ENCODE measurements around the gene FZD7.
A peak's percentile ranks its signal among the peaks of the same experiment; 100 is the strongest.

FZD7 gene

DNA sequence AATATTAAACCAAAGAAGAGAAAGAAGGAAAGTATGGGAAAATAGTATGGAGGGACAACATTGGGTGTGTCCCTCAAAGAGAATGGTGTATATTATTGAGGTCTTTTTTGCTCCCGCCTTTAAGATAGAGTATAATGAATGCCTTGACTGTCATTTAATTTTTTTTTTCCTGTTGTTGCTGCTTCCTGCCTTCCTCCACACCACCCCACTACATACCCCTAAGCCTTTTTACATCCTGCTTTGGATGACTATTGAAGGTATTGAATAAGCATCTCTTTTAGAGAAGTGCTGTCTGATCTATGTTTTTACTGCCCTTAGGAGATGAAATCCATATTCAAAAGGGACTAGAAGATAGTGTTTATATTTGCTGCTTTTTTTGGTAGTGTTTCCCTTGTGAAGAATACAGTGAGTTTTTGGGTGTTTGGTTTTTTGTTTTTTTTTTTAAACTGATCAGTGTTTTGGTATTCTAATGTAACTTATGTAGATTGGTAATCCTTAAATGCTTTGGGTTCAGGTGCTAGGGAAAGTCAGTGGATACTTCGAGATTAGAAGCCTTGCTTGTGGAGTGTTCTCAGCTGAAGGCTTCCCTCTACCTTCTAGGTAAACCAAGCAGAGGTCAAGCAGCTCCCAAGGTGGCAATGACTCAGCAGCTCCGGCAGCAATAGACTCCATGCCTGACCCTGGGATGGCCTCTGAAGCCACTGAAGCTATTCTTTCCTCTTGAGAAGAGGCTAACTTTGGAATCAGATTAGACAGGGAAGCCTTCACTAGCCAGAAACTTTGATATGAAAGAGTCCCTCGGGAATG lies 5.0 kb downstream of the FZD7 start:
- peak; percentile 47 for DNase-seq (ENCODE audit: low spot score)

DNA sequence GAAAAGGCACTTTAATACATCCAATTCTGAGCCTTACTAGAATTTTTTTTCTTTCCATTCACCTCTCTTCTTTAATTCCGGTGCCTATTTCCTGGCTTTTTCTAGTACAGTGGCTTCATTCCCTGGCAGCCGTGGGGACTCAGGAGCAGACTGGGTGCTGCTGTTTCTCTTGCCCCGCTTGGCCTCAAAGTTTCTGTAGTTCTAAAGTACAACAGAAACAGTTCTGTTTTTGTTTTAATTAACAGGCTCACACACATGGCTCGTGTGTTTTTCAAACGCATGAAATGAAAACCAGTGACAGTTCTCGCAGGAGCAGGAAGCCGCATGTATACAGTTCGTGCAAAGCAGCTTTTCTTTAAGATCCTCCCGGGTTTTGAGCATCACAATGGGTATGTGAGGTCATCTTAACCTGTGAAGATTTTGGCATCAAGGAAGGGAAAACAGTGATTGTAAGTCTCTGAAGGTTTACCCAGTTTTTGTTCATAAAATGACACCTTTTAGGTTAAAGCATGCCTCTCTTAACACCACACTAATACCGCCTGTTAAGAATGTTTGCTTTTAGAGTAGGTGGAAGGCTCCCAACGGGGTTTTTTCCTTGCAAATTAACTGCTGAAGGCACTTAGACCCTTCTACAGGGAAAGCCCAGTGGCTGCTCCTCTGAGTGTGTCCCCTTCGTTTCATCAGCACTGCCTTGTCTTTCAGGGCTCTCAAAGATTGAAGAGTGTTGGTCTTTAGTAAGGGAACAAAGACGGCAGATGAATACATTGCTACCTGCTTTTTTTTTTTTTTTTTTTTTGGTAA lies 5.8 kb downstream of the FZD7 start:
- no peak for DNase-seq (ENCODE audit: low spot score)

DNA sequence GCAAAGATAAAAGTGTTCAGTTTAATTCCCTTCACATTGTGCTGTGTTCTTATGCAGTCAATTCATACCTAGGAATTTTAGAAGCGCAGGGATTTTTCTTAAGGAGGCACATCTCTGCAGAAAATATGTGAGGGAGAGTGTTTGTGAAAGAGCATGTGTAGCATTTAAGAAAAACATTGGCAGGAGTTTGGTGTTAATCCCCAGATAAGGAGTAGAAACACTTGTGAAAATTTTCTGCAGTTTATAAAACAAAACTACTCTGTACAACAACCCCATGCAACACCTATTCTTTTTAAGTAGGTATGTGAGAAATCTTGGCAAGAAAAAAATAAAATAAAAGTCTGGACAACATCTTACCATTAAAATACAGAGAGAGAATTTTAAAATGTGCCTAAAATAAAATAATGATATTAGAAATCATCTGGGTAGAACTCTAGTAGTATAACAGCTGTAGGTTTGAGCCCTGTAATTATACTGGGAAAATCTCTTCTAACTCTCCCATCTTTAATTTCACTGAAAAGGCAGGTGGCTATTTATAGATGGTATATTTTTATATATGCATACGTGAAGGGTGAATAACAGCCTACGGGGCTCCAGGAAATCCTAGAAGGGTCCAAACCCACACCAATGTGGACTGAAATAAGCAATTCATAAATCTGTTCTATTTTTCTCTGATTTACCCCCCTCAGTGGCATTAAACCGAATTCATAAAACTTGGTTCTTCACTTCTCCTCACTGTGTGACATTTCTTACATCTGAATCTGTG lies 6.6 kb downstream of the FZD7 start:
- no peak for DNase-seq (ENCODE audit: low spot score)

DNA sequence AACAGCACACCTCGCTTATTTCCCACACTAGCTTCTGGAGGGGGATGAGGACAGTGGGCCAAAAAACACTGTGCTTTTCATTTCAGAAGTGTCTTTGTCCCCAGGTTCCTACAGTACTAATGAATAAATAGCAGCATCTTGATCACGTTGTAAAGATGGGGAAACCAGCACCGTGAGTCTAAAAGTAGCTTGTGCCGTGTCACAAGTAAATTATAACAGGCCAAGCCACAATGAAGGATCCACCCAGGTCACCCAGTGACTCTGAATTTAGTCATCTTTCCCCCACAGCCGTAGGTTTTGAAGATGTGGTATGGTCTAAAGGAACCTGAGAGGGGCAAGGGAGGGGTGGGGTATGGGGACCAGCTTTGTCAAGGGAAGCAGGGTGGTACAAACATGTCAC lies 8.8 kb downstream of the FZD7 start:
- DNase-seq (ENCODE audit: low spot score) = no peak

DNA sequence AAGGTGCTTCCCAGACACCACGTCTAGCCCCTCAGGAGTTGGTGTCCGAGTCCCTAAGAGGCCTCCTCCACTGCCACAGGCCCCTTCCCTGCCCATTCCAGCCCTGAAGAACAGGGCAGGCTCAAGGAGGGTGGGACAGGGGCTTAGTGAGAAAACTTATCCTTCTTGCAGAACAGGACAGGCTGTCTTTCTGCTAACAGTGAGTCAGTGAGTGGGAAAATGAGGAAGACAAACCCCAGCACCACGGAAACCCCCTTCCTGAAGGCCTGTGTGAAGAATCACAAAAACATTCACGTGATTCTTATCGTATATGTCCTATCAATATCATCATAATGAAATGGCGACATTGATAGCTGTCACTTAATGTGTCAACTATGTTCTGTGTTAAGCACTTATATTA lies 9.8 kb downstream of the FZD7 start:
- DNase-seq (ENCODE audit: low spot score) = no peak

DNA sequence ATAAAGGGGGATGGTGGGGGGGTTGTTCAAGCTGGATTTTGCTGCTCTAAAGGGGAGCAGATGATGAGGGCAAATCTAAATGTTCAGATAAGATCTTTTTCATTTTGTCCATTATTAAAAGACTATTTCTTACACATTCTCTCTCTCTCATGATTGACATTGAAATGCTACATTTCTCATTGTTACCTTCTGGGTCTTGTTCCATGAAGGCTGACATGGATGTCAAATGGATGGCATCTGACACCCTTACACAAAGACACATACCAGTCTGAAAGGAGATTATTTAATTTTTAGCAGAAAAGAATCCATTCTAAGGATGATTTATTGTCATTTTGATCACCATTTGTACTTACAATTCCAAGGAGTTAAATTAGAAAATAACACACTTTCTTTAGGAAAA lies 11.1 kb downstream of the FZD7 start:
- DNase-seq (ENCODE audit: low spot score) = no peak

DNA sequence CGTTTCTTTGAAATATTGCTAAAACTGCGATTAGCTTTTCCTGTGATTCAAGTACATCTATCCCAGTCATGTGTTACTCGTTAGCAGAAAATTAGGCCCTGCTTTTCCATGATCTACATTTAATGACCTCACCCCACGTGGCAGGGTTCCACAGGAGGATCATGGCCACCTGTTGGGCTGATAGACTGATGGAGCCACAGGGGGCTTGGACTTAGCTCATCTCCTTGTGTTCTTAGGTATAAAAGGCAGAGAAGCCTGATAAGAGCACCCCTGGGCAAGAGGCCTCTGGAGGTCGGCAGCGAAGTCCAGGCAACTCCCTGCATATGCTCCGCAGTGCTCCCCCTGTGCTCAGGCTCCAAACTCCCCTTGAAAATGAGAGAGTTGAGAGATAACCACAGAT lies 12.9 kb downstream of the FZD7 start:
- no peak for DNase-seq (ENCODE audit: low spot score)

DNA sequence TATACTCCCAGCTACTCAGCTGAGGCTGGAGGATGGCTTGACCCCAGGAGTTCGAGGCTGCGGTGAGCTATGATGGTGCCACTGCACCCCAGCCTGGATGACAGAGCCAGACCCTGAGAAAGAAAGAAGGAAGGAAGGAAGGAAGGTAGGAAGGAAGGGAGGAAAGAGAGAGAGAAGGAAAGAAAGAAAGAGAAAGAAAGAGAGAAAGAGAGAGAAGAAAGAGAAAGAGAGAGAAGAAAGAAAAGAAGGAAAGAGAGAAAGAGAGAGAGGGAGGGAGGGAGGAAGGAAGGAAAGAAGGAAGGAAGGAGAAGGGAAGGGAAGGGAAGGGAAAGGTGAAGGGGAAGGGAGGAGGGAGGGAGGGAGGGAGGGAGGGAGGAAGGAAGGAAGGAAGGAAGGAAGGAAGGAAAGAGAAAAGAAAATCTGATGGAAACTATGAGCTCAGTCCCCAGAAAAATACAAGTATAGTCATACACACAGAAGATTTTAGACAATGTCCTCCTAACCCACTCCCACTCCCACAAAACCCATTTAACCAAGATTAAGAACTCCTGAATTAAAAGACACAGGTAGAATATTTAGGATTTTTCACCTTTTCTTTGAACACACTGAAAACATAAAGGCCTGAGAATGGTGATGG lies 15.6 kb downstream of the FZD7 start:
- no peak for DNase-seq (ENCODE audit: low spot score)

DNA sequence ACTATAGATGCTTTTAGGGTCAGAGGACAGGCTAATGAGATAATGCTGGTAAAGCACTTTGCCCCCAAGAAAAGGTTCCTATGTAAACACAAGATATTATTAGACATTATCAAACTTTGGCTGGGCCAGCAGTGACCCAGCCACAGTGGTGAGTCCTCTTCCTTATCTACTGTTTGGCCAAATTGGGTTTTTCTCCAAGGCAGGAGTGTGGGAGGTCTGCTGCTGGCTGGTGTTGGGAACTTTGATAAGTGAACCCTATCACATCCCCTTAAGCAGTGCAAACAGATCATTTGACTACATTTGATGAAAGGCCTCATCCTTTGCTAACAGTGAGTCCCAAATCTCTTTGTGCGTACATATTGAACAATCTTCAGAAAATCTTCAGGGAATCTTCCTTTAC lies 16.2 kb downstream of the FZD7 start:
- DNase-seq (ENCODE audit: low spot score) = no peak

DNA sequence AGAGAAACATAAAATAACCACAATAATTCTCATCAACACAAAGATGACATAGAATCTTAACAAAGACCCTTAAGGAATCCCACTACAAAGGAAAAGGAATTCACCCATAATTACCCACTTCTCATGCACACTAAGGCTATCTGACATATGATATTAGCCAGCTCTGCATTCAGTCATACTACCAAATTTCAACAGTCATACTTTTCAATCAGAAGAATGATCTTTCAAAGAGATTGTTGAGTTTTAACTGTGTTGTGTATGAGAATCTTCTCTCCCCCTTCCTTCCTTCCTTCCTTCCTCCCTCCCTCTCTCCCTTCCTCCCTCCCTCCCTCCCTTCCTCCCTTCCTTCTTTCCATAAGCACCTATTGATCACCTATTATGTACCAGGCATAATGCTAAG lies 17.0 kb downstream of the FZD7 start:
- no peak for DNase-seq (ENCODE audit: low spot score)

DNA sequence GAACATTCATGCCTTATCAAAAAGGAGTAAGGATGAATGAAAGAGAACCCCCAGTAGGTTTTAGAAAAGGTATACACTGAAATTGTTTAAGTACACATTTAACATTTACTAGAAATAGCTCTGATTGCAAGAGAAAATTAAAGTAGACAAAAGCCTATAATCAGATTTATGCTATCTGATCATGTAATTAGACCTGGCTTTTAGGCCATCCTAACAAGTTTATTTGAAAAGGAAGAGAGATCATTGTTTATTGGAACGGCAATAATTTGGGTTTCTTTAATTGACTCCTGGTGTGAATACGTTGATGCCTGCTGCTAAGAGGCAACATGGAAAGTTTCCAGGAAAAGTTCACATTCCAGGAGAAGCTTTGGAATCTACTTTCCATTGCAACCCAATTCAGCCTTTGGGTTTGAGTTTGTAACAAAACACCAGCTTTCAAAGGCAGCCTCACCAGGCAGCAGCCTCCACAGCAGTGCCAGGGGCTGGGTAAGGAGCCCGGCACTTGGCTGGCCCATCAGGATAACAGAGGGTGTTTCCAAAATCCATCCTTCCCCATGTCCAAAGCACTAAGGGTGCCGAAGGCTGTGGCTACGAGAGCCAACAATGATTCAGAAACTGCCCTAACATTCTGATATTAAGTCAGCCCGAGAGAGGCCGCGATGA lies 18.0 kb downstream of the FZD7 start:
- no peak for DNase-seq (ENCODE audit: low spot score)

DNA sequence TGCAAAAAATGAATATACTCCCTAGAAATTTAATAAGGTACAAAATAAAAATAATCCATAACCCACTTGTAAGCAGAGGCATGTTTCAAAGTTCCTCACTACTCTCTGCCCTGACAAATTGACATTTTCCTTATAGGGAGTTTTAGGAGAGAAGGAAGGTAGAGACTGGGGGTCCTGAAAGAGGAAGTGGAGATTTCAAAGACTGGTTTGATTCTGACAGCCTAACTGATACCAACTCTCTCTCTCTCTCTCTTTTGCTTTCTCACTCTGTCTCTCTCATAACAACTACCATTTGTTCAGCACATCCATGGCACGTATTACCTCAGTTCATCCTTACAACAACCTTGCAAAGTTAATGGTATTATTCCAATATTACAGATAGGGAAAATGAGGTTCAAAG lies 18.6 kb downstream of the FZD7 start:
- no peak for DNase-seq (ENCODE audit: low spot score)

DNA sequence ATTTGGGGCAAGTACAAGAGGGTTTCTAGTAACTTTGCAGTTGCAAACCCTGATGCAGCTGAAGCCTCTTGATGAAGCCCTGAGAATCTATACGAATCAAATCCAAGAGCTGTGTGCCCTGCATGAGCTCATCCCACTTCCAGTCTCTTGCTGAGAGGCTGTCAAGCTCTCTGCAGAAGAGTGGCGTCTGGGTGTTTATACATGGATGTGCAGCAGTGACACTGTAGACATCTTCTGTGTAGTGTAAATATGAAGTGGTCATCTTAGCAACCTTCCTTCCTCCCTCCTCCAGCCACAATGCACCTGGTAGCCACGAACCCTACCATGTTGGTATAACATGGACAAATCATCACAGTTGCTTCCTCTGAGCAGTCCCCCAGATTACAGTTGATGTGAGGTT lies 21.0 kb downstream of the FZD7 start:
- no peak for DNase-seq (ENCODE audit: low spot score)

DNA sequence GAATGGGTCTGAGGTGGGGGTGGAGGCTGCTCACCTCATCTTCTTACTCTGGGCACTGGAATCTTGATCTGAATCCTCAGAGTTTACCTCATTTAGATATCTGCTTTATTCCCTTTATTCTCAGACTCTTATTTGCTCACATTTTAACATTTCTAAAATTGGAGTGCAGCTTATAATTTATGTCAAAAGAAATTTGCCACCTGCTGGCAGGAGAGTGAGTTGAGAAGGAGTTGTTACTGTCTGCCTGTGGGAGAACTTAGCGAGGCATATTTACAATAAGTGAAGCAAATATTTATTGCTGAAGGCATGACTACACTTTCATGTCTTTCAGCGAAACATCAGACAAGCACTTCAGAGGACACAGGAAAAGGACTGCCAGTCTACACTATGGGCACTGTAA lies 23.0 kb downstream of the FZD7 start:
- no peak for DNase-seq (ENCODE audit: low spot score)

DNA sequence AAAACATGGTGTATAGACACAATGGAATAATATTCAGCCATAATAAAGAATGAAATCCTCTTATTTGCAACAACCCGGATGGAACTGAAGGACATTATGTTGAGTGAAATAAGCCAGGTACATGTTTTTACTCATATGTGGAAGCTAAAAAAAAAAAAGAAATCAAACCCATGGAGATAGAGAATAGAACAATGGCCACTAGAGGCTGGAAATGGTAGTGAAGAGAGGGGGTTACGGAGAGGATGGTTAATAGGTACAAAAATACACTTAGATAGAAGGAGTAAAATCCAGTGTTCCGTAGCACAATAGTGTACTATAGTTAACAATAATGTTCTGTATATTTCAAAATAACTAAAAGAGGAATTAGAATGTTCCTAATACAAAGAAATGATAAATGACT lies 26.6 kb downstream of the FZD7 start:
- DNase-seq (ENCODE audit: low spot score) = no peak

DNA sequence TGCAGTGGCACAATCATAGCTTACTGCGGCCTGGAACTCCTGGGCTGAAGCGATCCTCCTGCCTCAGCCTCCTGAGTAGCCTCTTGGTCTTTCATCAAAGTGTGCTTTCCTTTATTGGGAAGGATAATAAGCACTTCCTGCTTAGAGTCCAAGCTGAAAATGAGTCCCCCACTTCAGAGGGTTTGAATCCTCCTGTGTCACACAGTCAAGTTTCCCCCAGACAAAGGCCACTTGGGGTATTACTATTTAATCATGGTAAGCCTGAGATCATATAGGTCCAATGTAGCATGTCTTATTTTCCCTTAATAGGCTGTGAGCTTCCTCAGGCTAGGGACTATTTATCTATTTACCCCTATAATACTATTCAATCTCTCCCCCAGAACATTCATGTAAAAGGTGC lies 28.0 kb downstream of the FZD7 start:
- DNase-seq (ENCODE audit: low spot score) = no peak

DNA sequence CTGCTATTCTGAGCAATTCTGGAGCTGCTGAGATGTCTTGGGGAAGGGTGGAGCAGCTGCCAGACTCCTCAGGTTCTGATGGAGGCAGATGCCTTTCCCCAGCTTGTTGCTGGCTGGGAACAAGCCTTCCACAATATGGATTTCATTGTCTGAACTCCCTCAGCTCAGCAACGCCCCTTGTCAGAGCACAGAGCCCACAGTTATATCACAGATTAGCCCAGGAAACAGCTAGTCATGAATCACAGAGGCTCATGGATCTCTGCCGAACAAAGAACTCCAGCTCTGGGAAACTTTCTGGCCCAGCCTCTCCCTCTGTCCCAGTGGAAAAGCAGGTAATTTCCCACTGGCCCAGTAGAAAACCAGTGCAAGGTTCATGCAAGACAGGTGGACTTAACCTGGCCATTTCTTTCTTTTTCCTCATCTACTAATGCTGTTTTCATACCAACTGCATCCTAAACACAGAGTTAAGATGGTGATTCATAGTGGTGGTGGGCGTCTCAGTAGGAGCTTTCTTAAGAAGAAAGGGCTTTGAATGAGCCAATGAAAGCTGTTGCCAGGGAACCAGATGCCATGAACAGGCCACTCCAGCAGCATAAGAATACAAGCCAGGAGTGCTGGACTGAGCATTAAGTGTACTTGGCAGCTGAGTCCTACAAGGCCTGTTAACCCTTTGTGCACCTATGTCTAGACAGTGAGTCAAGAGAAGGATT lies 30.7 kb downstream of the FZD7 start:
- DNase-seq (ENCODE audit: low spot score) = peak; percentile 41

DNA sequence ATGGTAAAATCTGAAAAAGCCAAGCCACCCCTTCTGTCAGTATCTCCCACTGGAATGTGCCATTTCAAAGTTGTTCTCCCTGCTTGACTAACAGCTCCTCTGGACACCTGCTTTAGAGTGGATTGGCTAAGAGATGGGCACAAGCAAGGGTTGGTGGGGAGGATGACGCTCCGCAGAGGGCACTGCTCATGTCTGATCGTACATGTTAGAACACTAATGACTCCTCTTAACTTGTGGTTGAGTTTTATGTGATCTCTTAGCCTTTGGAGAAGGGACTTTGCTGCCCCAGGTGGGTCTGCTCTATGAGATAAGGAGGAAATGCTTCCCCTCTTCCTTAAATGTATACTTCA lies 31.2 kb downstream of the FZD7 start:
- DNase-seq (ENCODE audit: low spot score) = no peak

DNA sequence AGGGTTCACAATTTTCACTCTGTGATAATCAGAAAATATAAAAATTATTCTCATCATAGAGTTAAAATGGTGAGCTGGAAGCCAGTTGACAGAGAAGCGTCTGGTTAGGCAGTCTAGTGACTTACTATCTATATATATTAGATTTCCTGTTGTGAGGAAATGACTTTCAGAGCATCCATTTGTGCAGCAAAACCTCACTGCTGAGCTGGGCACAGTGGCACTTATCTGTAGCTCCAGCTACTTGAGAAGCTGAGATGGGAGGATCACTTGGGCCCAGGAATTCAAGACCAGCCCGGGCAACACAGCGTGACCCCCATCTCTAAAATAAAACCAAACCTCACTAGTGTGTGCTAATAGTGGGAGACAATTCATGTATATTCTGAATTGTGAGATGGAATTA lies 32.2 kb downstream of the FZD7 start:
- no peak for DNase-seq (ENCODE audit: low spot score)

DNA sequence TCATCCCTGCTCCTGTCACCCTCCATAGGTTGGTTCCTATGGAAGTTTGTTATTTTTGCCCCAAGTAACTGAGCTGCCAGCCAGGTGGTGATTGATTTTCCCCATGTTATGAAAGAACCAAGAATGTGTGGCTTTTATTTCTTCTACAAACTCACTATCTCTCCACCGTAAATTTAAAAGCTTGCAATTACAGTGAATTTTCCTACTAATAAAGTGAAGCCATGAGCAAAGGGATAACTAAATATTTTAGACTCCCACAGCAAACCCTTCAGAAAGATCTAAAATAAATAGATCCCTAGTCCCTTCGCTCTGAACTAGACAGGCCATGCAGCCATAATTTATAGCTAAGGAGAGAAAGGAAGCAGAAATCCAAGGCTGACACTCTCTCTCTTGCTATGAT lies 33.2 kb downstream of the FZD7 start:
- no peak for DNase-seq (ENCODE audit: low spot score)

DNA sequence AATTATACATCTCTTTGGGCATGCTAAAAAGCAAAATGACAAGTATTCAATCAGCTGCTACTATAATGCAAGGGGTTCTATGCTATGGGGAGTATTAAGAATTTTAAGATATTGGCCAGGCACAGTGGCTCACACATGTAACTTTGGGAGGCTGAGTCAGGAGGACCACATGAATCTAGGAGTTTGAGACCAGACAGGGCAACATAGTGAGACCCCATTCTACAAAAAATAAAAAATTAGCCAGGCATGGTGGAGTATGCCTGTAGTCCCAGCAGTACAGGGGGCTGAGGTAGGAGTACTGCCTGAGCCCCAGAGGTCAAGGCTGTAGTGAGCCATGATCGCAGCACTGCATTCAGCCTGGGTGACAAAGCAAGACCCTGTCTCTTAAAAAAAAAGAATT lies 33.9 kb downstream of the FZD7 start:
- DNase-seq (ENCODE audit: low spot score) = no peak
